OCI-LY7 (cell line): ENCODE measurements around the gene DNAAF1. TPM values are rescaled to one million over a fixed set of nuclear protein-coding genes. Genes with fewer than 3 reads are reported as not detected.

Source experiments
- BruUV-seq: library from RNA; stranded (reverse); fragments of 400-500 nt; replicated peaks from 2 replicates; lab custom pipeline; 2021; lab: Mats Ljungman, UMichigan
- CTCF ChIA-PET: fragments of 300-600 bp; sonication (Branson Sonifier 250); formaldehyde crosslinking; loops from one replicate; lab custom pipeline; 2022; ENCODE audit warnings: antibody characterized with exemption; ENCODE audit not compliant: unreplicated experiment; lab: Charles Lee
- POLR2A ChIA-PET: fragments of 300-600 bp; sonication (Branson Sonifier 250); formaldehyde crosslinking; loops from one replicate; lab custom pipeline; 2022; ENCODE audit warnings: antibody characterized with exemption; lab: Charles Lee
- DNase-seq: peaks from one replicate; pipeline ENCODE4 v3.0.0-alpha.2; 2015; ENCODE audit warnings: low spot score
- H2AFZ ChIP-seq: fragments of 200-600 bp; sonication (generic), shearing (Covaris generic); 2 replicates; pipeline ENCODE4 v1.6.1; 2014; ENCODE audit warnings: mild to moderate bottlenecking, antibody characterized with exemption, low read length, moderate library complexity
- H3K27ac ChIP-seq: fragments of 200-600 bp; sonication (generic); 2 replicates; pipeline ENCODE4 v1.5.1; 2014; ENCODE audit warnings: mixed run types, low read depth, mild to moderate bottlenecking, moderate library complexity, low read length, inconsistent platforms; ENCODE audit not compliant: poor library complexity, severe bottlenecking
- H3K36me3 ChIP-seq: fragments of 200-600 bp; sonication (generic); 2 replicates; pipeline ENCODE4 v1.6.1; 2014; ENCODE audit warnings: mild to moderate bottlenecking, antibody characterized with exemption, low read length, moderate library complexity, mixed read lengths; ENCODE audit not compliant: insufficient read depth
- H3K4me1 ChIP-seq: fragments of 200-600 bp; sonication (generic); 2 replicates; pipeline ENCODE4 v1.5.1; 2014; ENCODE audit warnings: mild to moderate bottlenecking, low read length; ENCODE audit not compliant: insufficient read depth, poor library complexity, severe bottlenecking
- H3K4me2 ChIP-seq: fragments of 200-600 bp; sonication (generic); 2 replicates; pipeline ENCODE4 v1.6.1; 2014; ENCODE audit warnings: mild to moderate bottlenecking, low read length
- H3K4me3 ChIP-seq: fragments of 200-600 bp; sonication (generic); 2 replicates; pipeline ENCODE4 v1.5.1; 2014; ENCODE audit warnings: mild to moderate bottlenecking, low read depth, low read length; ENCODE audit not compliant: poor library complexity, severe bottlenecking
- H3K79me2 ChIP-seq: fragments of 200-600 bp; sonication (generic); 2 replicates; pipeline ENCODE4 v1.6.1; 2016; ENCODE audit warnings: low read depth, mild to moderate bottlenecking, low read length, moderate library complexity, mixed read lengths; ENCODE audit not compliant: insufficient read depth
- H3K9me2 ChIP-seq: fragments of 200-600 bp; sonication (generic); 2 replicates; pipeline ENCODE4 v1.6.1; 2016; ENCODE audit warnings: mild to moderate bottlenecking, low read length, mixed read lengths; ENCODE audit not compliant: insufficient read depth
- H3K9me3 ChIP-seq: fragments of 200-600 bp; sonication (generic); 2 replicates; pipeline ENCODE4 v1.6.1; 2014; ENCODE audit warnings: mild to moderate bottlenecking, mixed run types, low read length, mixed read lengths
- H4K20me1 ChIP-seq: fragments of 200-600 bp; sonication (generic); 2 replicates; pipeline ENCODE4 v1.6.1; 2014; ENCODE audit warnings: mild to moderate bottlenecking, antibody characterized with exemption, low read length, moderate library complexity, mixed read lengths; ENCODE audit not compliant: insufficient read depth
- EZH2phosphoT487 ChIP-seq: fragments of 200-600 bp; sonication (generic); IDR thresholded peaks from 2 replicates; pipeline ENCODE4 v1.6.1; 2018; ENCODE audit warnings: low read depth, borderline replicate concordance, mild to moderate bottlenecking, mixed run types, antibody characterized with exemption, low read length, moderate library complexity, mixed read lengths
- intact Hi-C: fragments of 100-400 bp; cut with micrococcal nuclease; formaldehyde crosslinking; loops from one replicate; pipeline ENCODE4 v1.10.0; 2022; ENCODE audit not compliant: unreplicated experiment
- total RNA-seq, 2 experiments: library from RNA; depleted of rRNA in 1 of 2; stranded (reverse); fragments of >200 nt in 1 of 2; shearing (Covaris generic) in 1 of 2; gene quantifications; 2 replicates each; pipeline ENCODE4 v1.2.3, GENCODE V29; 2014 to 2022
- TF ChIP-seq, protein P1 (sequence below): fragments of 200-600 bp; sonication (generic); conservative IDR thresholded peaks from 2 replicates; pipeline ENCODE4 v1.5.1; 2014; ENCODE audit warnings: mild to moderate bottlenecking, antibody characterized with exemption, low read length, moderate library complexity, mixed read lengths

The DNAAF1 gene
- total RNA-seq, 2 experiments from 2014 or later, result 0.34 TPM; not detected in 1

DNA sequence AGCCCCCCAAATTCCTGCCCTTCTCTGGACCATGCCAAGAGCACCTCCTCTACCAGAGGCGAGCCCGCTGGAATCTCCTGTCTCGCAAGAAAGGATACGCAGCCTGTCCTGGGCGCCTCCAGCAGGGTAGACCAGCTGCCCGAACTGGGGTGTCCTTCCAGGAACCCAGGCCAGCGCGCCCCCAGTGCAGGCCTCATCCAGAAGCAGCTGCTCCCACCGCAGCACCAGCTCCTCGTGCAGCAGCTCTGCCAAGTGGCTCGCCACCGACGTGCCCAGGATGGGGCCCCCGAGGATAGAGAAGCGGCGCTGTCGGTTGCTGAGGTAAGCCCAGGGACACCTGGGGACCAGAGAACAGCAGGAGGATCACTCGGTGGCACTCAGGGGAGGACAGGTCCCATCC lies 37.0 kb downstream of the DNAAF1 start:
- ChIA-PET POLR2A (interaction anchor here (0.6 kb wide), 1 partner anchor 60 kb away, joined by 3 read pairs; no protein-coding TSS in a partner anchor), CTCF (no interaction called here)
- H2AFZ ChIP-seq, result no peak overlapping the region
- H3K36me3 ChIP-seq, result peaks cover 60% of the 10 kb centered on the region
- H3K27ac ChIP-seq, result no peak overlapping the region
- intact Hi-C loops, result no loop called here
- no TSS peak for BruUV-seq
- peaks cover 9% of the 10 kb centered on the region for H3K4me1 ChIP-seq
- no peak overlapping the region for H3K4me2 ChIP-seq
- H4K20me1 ChIP-seq, result no peaks in the 10 kb centered on the region; the same call in 1 of the 2 replicates
- no peak overlapping the region for H3K4me3 ChIP-seq
- DNase-seq, result no peak
- H3K9me2 ChIP-seq, result no peaks in the 10 kb centered on the region
- TF ChIP-seq, protein P1, sequence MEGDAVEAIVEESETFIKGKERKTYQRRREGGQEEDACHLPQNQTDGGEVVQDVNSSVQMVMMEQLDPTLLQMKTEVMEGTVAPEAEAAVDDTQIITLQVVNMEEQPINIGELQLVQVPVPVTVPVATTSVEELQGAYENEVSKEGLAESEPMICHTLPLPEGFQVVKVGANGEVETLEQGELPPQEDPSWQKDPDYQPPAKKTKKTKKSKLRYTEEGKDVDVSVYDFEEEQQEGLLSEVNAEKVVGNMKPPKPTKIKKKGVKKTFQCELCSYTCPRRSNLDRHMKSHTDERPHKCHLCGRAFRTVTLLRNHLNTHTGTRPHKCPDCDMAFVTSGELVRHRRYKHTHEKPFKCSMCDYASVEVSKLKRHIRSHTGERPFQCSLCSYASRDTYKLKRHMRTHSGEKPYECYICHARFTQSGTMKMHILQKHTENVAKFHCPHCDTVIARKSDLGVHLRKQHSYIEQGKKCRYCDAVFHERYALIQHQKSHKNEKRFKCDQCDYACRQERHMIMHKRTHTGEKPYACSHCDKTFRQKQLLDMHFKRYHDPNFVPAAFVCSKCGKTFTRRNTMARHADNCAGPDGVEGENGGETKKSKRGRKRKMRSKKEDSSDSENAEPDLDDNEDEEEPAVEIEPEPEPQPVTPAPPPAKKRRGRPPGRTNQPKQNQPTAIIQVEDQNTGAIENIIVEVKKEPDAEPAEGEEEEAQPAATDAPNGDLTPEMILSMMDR, result no peak
- no peak for TF ChIP-seq EZH2phosphoT487
- H3K9me3 ChIP-seq, result no peaks in the 10 kb centered on the region
- H3K79me2 ChIP-seq, result peaks cover 21% of the 10 kb centered on the region; the same call in 1 of the 2 replicates

DNA sequence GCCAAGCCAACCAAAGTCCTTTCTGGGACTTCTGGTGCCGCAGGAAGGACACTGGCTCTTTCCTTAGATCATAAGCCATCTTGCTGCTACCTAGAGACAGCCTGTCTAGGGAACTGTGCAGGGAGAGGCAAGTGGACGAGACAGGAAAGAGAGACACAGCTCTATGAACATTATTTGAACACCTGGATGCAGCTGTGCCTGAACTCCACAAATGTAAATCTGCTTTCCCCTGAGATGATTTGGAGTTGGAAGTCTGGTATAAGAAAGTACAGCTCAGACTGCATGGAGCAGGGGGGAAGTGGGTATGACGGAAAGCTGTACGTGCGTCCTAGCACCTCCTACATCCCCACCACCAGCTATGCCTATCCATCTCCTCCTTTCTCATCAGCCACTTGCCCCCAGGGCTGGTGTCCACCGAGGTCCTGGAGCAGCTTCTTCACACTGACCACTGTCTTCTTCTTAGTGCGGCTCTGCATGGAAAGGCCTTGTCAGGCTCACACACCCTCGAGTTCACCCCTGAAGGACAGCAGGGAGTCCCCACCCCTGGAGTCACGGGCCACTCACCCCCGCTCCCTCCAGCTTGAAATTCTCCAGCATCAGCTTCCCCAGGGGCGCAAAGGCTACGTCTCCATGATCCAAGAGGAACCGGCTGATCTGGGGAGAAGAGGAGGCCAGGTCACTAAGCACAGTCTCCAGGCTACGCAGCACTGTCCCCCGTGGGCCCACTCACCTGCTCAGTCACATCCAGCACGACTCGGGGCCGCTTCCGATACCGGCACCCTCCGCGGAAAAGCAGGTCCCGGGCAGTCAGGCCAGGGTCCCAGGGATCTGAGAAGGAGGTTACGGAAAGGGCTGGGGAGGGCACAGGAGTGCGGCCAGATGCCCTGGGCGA lies 37.8 kb downstream of the DNAAF1 start:
- intact Hi-C loops, result no loop called here
- H3K9me3 ChIP-seq, result no peaks in the 10 kb centered on the region
- peaks cover 9% of the 10 kb centered on the region for H3K4me1 ChIP-seq
- H3K27ac ChIP-seq, result no peak overlapping the region
- TF ChIP-seq, protein P1, result no peak
- no peak overlapping the region for H3K4me3 ChIP-seq
- peaks cover 56% of the 10 kb centered on the region for H3K36me3 ChIP-seq
- no TSS peak for BruUV-seq
- H2AFZ ChIP-seq, result no peak overlapping the region
- ChIA-PET CTCF (no interaction called here), POLR2A (no interaction called here)
- H3K79me2 ChIP-seq, result peaks cover 21% of the 10 kb centered on the region; the same call in 1 of the 2 replicates
- no peaks in the 10 kb centered on the region for H3K9me2 ChIP-seq
- DNase-seq, result no peak
- H4K20me1 ChIP-seq, result no peaks in the 10 kb centered on the region; the same call in 1 of the 2 replicates
- no peak overlapping the region for H3K4me2 ChIP-seq

- peaks cover 9% of the 10 kb centered on the region for H3K4me1 ChIP-seq
- H4K20me1 ChIP-seq, result no peaks in the 10 kb centered on the region; the same call in 1 of the 2 replicates
- ChIA-PET POLR2A (no interaction called here), CTCF (no interaction called here)
- H3K9me3 ChIP-seq, result no peaks in the 10 kb centered on the region
- H3K4me2 ChIP-seq, result no peak overlapping the region
- intact Hi-C loops, result no loop called here
- H3K9me2 ChIP-seq, result no peaks in the 10 kb centered on the region
- H3K79me2 ChIP-seq, result peaks cover 21% of the 10 kb centered on the region; the same call in 1 of the 2 replicates
- no peak overlapping the region for H3K27ac ChIP-seq
- DNase-seq, result no peak
- BruUV-seq, result no TSS peak
- H3K36me3 ChIP-seq, result peaks cover 50% of the 10 kb centered on the region
- no peak for TF ChIP-seq EZH2phosphoT487
- TF ChIP-seq, protein P1, result no peak
- H3K4me3 ChIP-seq, result no peak overlapping the region
- H2AFZ ChIP-seq, result no peak overlapping the region
Observed at GRCh38 chr16:84183572-84183875, 38.4 kb downstream of the DNAAF1 start.
